NCI-H1105 (cell line): Measurements from ENCODE around the gene PIP5KL1.

Experiments used
- DNase-seq: peaks from one replicate; lab custom pipeline; 2025; lab: John Stamatoyannopoulos, UW

PIP5KL1 gene

DNA sequence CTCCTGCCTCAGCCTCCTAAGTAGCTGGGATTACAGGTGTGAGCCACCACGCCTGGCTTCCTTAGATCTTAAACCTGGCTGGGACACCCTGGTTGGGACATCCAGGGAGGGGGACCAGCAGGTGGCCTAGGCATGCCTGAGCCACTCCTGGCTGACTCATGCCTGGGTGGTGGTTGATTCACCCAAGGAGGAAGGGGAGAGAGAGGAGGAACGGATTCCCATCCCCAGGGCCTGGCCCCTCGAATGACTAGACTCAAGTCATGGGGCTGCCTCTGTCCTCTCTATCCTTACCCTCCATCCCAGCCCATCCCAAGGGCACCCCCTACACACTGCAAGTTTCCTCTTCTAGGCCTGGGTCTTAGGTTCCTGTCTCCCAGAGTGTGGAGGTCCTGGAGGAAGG, 37.5 kb upstream of the PIP5KL1 start:
- DNase-seq, result no peak

GRCh38 chr9:127967151-127967809, 36.7 kb upstream of the PIP5KL1 start:
- no peak for DNase-seq

- DNase-seq, result peak; percentile 28
Measured at GRCh38 chr9:127966416-127967150, 36.0 kb upstream of the PIP5KL1 start.

GRCh38 chr9:127965953-127966352, 35.4 kb upstream of the PIP5KL1 start:
- DNase-seq, result no peak

GRCh38 chr9:127963359-127964064, 32.9 kb upstream of the PIP5KL1 start:
- DNase-seq, result no peak

- no peak for DNase-seq
Measured at GRCh38 chr9:127963041-127963358, 32.4 kb upstream of the PIP5KL1 start.

- DNase-seq, result no peak
Measured at GRCh38 chr9:127962278-127962677, 31.7 kb upstream of the PIP5KL1 start.

- no peak for DNase-seq
Measured at GRCh38 chr9:127961613-127962155, 31.1 kb upstream of the PIP5KL1 start.

GRCh38 chr9:127961155-127961490, 30.5 kb upstream of the PIP5KL1 start:
- DNase-seq, result no peak

DNA sequence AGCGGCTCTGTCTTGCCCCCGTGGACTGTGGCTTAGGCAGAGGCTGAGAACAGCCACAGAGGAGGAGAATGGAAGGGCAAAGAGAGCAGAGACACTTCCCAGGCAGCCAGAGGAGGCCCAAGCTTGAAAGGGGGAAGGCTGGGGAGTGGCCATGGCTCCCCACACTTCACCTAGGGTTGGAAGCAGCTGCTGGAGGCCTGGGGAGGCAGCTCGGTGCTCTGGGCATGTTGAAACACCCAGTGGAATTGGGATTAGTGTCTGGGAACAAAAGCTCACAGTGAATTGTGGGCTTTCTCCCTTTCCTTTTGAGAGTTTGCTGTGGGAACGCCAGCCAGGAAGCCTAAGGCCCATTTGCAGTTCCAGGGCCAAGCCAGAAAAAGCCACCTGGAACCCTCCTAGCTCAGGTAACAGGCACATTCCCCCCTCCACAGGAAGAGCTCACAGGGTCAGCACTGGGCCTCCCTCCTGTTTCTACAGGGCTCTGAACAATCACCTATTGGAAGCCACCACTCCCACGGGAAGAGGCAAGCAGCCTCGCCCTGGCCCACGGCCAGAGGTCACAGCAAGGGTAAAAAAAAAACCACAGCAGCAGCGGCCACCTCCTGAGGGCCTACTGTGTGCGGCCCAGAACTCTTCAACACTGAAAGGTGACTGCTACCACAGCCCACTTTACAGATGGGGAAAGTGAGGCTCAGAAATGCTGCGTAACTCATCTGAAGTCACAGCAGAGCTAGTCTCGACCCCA, 30.0 kb upstream of the PIP5KL1 start:
- DNase-seq, result no peak

GRCh38 chr9:127959841-127960409, 29.3 kb upstream of the PIP5KL1 start:
- DNase-seq, result no peak

DNA sequence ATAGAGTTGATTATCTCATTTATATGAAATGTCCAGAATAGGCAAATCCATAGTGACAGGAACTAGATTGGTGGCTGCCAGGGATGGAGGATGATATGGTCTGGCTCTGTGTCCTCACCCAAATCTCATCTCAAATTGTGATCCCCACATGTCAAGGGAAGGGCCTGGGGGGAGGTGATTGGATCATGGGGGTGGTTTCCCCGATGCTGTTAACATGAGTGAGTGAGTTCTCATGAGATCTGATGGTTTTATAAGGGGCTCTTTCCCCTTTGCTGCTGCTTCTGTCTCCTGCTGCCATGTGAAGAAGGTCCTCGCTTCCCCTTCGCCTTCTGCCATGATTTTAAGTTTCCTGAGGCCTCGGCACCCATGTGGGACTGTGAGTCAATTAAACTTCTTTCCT, 28.8 kb upstream of the PIP5KL1 start:
- DNase-seq, result no peak

- DNase-seq, result no peak
Measured at GRCh38 chr9:127958728-127959127, 28.2 kb upstream of the PIP5KL1 start.

- peak; percentile 80 for DNase-seq
Measured at GRCh38 chr9:127955294-127956015, 24.9 kb upstream of the PIP5KL1 start.

GRCh38 chr9:127954831-127955293, 24.3 kb upstream of the PIP5KL1 start:
- DNase-seq, result no peak

DNA sequence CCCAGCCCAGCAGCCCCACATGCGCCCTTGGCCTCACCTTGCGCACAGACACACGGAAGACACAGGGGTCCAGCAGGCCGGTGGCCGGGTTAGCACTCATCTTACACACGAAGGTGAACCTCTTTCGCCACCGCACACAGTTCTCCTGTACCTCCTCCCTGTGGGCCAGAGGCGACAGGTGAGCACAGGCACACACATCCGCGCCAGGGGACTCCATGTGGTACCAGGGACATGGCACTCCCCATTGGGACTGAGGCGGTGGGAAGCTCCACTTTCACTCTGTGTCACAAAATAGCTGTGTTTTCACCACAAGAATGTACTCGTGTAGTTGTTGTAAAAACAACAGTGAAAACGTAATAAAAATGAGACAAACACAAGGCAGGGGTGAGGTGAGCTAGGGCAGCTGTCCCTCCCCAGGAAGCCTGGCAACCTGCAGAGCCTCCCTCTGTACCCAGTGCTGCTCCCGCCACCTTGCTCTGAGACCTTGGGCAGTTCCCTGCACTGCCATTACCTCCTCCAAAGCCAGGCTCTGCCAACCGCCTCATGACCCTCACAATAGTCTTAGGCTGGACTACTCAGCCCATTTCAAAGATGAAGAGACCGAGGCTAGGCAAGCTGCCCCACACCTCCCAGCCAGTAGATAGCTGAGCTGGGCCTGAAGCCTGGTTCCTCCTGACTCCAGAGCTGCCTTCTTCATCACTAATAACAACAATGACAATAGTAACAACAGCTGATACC, 23.4 kb upstream of the PIP5KL1 start:
- no peak for DNase-seq

DNA sequence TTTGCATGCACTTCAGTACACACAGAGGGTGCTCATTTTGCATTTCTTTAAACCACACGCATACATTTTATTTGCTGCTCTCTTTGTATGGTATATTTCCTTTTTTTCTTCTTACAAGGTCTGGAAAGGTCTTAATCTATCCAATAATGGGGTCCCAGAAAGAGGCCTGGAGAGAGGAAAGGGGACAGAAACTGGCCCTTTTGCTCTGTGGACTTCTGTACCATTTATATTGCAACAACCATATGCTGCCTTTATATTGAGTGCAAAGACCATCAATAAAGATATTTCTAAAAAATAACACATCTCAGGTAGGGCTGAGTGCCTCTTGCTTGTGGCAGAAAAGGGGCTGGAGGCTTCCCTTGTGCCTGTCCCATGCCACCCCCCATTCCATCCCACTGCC, 22.6 kb upstream of the PIP5KL1 start:
- DNase-seq, result no peak

GRCh38 chr9:127950513-127951289, 20.1 kb upstream of the PIP5KL1 start:
- DNase-seq, result no peak

GRCh38 chr9:127949827-127950512, 19.4 kb upstream of the PIP5KL1 start:
- DNase-seq, result no peak
